Measurements from ENCODE around the gene ARHGEF17. TPM values are rescaled to one million over a fixed set of nuclear protein-coding genes. Genes with fewer than 3 reads are reported as not detected.

The ARHGEF17 gene
- polyA plus RNA-seq, 2 of the 4 experiments (the other 2 are of a cell fraction) = 7.0 to 16.2 TPM

GRCh38 chr11:73392108-73393010 is 84.3 kb downstream of the ARHGEF17 start:
- Histone ChIP-seq H3K4me1 (peaks cover 34% of the 10 kb centered on the region), H3K4me2 (no peak overlapping the region), H3K4me3 (no peak overlapping the region), H3K9me3 (no peaks in the 10 kb centered on the region), H3K27ac (no peak overlapping the region)
- CTCF ChIA-PET = interaction anchor here (0.8 to 24.4 kb wide), 31 partner anchors 11 to 270 kb away, joined by 3 to 667 read pairs (median 6); partner anchors contain the start of genes ARHGEF17, PLEKHB1 and RELT
- no peak for ATAC-seq
- POLR2A ChIA-PET = interaction anchor here (0.5 to 1.8 kb wide), 2 partner anchors 85 to 92 kb away, joined by 3 to 20 read pairs; no protein-coding TSS in a partner anchor
- 99% methylated on average over 24 of the region's 31 CpGs for WGBS (ENCODE audit: missing lambda C conversion rate)
- DNase-seq (ENCODE audit: low read depth in 1 of 2, low spot score in 1 of 2) = no peak
- TF ChIP-seq BHLHE40 (IDR thresholded peaks at IDR 0.05; ENCODE audit: low read depth, low read length) (no peak), ZSCAN20 (CRISPR knock-in tag; IDR thresholded peaks at IDR 0.05) (no peak), JUNB (IDR thresholded peaks at IDR 0.05) (no peak), RAD21 (conservative IDR thresholded peaks at IDR 0.05 in 1 of 2, IDR thresholded peaks at IDR 0.05 in 1 of 2) (no peak), EHMT2 (IDR thresholded peaks at IDR 0.05; ENCODE audit: low read depth) (no peak), EP300 (IDR thresholded peaks at IDR 0.05) (no peak)
- TF ChIP-seq, protein P1, sequence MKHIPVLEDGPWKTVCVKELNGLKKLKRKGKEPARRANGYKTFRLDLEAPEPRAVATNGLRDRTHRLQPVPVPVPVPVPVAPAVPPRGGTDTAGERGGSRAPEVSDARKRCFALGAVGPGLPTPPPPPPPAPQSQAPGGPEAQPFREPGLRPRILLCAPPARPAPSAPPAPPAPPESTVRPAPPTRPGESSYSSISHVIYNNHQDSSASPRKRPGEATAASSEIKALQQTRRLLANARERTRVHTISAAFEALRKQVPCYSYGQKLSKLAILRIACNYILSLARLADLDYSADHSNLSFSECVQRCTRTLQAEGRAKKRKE (CRISPR knock-in tag; IDR thresholded peaks at IDR 0.05; ENCODE audit: low read depth) = no peak
- TF ChIP-seq, protein P2, sequence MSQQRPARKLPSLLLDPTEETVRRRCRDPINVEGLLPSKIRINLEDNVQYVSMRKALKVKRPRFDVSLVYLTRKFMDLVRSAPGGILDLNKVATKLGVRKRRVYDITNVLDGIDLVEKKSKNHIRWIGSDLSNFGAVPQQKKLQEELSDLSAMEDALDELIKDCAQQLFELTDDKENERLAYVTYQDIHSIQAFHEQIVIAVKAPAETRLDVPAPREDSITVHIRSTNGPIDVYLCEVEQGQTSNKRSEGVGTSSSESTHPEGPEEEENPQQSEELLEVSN (IDR thresholded peaks at IDR 0.05; ENCODE audit: borderline replicate concordance, low read depth) = no peak
- FAIRE-seq = no peak

DNA sequence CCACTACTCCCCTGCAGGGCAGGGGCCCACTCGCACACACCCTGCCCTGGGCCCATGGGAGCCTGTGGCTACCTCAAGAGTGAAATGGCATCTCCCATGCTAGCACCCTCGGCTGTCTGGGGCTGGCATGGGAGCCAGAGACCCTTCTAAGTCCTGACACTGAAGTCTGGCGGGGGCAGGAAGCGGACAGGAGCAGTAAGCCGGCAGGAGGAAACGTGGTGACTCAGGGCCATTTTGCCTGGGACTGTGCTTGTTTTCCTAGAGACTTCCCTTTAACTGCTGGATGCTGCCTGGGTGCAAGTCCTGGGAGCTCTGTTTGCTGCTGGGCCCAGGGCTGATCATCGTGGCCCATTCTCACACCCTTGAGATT is 84.9 kb downstream of the ARHGEF17 start:
- no peaks in the 10 kb centered on the region for H3K9me3 ChIP-seq
- DNase-seq (ENCODE audit: low read depth in 1 of 2, low spot score in 1 of 2) (no peak), FAIRE-seq (no peak), ATAC-seq (peak; percentile 1 to 3; a peak in 2 of 6 replicates)
- POLR2A ChIA-PET = interaction anchor here (0.5 to 1.8 kb wide), 3 partner anchors 42 to 93 kb away, joined by 3 to 20 read pairs (median 4); no protein-coding TSS in a partner anchor
- TF ChIP-seq BHLHE40 (IDR thresholded peaks at IDR 0.05; ENCODE audit: low read depth, low read length) = no peak
- no peak for TF ChIP-seq EP300 (IDR thresholded peaks at IDR 0.05)
- no peak for TF ChIP-seq SREBF2 (IDR thresholded peaks at IDR 0.05)
- TF ChIP-seq, protein P3, sequence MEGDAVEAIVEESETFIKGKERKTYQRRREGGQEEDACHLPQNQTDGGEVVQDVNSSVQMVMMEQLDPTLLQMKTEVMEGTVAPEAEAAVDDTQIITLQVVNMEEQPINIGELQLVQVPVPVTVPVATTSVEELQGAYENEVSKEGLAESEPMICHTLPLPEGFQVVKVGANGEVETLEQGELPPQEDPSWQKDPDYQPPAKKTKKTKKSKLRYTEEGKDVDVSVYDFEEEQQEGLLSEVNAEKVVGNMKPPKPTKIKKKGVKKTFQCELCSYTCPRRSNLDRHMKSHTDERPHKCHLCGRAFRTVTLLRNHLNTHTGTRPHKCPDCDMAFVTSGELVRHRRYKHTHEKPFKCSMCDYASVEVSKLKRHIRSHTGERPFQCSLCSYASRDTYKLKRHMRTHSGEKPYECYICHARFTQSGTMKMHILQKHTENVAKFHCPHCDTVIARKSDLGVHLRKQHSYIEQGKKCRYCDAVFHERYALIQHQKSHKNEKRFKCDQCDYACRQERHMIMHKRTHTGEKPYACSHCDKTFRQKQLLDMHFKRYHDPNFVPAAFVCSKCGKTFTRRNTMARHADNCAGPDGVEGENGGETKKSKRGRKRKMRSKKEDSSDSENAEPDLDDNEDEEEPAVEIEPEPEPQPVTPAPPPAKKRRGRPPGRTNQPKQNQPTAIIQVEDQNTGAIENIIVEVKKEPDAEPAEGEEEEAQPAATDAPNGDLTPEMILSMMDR (IDR thresholded peaks at IDR 0.05) = no peak
- no peak for TF ChIP-seq SMC3 (IDR thresholded peaks at IDR 0.05)
- no peak for TF ChIP-seq USF2 (IDR thresholded peaks at IDR 0.05)
- TF ChIP-seq MAFK (IDR thresholded peaks at IDR 0.05; ENCODE audit: partially characterized antibody) = no peak
- TF ChIP-seq, protein P4, sequence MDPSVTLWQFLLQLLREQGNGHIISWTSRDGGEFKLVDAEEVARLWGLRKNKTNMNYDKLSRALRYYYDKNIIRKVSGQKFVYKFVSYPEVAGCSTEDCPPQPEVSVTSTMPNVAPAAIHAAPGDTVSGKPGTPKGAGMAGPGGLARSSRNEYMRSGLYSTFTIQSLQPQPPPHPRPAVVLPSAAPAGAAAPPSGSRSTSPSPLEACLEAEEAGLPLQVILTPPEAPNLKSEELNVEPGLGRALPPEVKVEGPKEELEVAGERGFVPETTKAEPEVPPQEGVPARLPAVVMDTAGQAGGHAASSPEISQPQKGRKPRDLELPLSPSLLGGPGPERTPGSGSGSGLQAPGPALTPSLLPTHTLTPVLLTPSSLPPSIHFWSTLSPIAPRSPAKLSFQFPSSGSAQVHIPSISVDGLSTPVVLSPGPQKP (IDR thresholded peaks at IDR 0.05; ENCODE audit: low read depth, low read length) = no peak
- no peak for TF ChIP-seq JUNB (IDR thresholded peaks at IDR 0.05)
- TF ChIP-seq, protein P2 (IDR thresholded peaks at IDR 0.05; ENCODE audit: borderline replicate concordance, low read depth) = no peak
- no peak for TF ChIP-seq HES2 (IDR thresholded peaks at IDR 0.05)
- no peak overlapping the region for H3K4me3 ChIP-seq
- CTCF ChIA-PET = interaction anchor here (0.8 to 24.4 kb wide), 34 partner anchors 10 to 269 kb away, joined by 3 to 667 read pairs (median 5); partner anchors contain the start of genes ARHGEF17, PLEKHB1 and RELT
- no peak overlapping the region for H3K4me2 ChIP-seq
- 74% methylated on average over 6 of the region's 7 CpGs for WGBS (ENCODE audit: missing lambda C conversion rate)
- H3K4me1 ChIP-seq = peaks cover 28% of the 10 kb centered on the region
- H3K27ac ChIP-seq = no peak overlapping the region

Measured in A549 (cell line).